IMR-90 (cell line): ENCODE results near the gene SFT2D3. TPM values are rescaled to one million over a fixed set of nuclear protein-coding genes. Genes with fewer than 3 reads are reported as not detected.

Source experiments
- ATAC-seq: fragments of 200-7000 bp; cut with Tn5 transposase; 2 replicates; pipeline ENCODE4 v1.9.1; 2020; ENCODE audit warnings: low read depth, mild to moderate bottlenecking, moderate library complexity
- BruUV-seq: library from RNA; stranded (reverse); fragments of 400-500 nt; replicated peaks from 2 replicates; lab custom pipeline; 2021; lab: Mats Ljungman, UMichigan
- CTCF ChIA-PET: fragments of 300-600 bp; formaldehyde crosslinking; extraction: SDS; loops from one replicate; lab custom pipeline; 2021; ENCODE audit warnings: antibody characterized with exemption; lab: Yijun Ruan, JAX
- POLR2A ChIA-PET: fragments of 300-600 bp; sonication (Branson Sonifier 250); formaldehyde crosslinking; loops from one replicate; lab custom pipeline; 2022; ENCODE audit warnings: antibody characterized with exemption; ENCODE audit not compliant: unreplicated experiment; lab: Charles Lee
- DNase-seq: peaks from one replicate; pipeline ENCODE4 v3.0.0; 2013
- H2AFZ ChIP-seq: replicated peaks from 2 replicates; pipeline ENCODE3; 2013; ENCODE audit warnings: low read length, mild to moderate bottlenecking; ENCODE audit not compliant: poor library complexity
- H2AK5ac ChIP-seq: 2 replicates; pipeline ENCODE4 v1.6.1; 2013; ENCODE audit warnings: low read depth, low read length, inconsistent platforms
- H2AK9ac ChIP-seq: replicated peaks from 2 replicates; pipeline ENCODE3; 2013; ENCODE audit warnings: mild to moderate bottlenecking, low read depth, low read length, moderate library complexity; ENCODE audit not compliant: poor library complexity
- H2BK120ac ChIP-seq: 2 replicates; pipeline ENCODE4 v1.6.1; 2013; ENCODE audit warnings: low read depth, low read length, inconsistent platforms
- H2BK15ac ChIP-seq: 3 replicates; pipeline ENCODE4 v1.6.1; 2013; ENCODE audit warnings: low read depth, low read length, inconsistent platforms
- H2BK20ac ChIP-seq: 2 replicates; pipeline ENCODE4 v1.6.1; 2013; ENCODE audit warnings: low read depth, mild to moderate bottlenecking, inconsistent platforms, low read length, moderate library complexity
- H2BK5ac ChIP-seq: 2 replicates; pipeline ENCODE4 v1.6.1; 2013; ENCODE audit warnings: mild to moderate bottlenecking, low read depth, low read length, inconsistent platforms; ENCODE audit not compliant: poor library complexity, severe bottlenecking
- H3K14ac ChIP-seq: replicated peaks from 2 replicates; pipeline ENCODE4 v1.6.1; 2013; ENCODE audit warnings: low read depth, low read length, inconsistent platforms
- H3K18ac ChIP-seq: 2 replicates; pipeline ENCODE4 v1.6.1; 2013; ENCODE audit warnings: low read depth, low read length, control low read depth
- H3K23ac ChIP-seq: 2 replicates; pipeline ENCODE4 v1.6.1; 2013; ENCODE audit warnings: low read depth, low read length, inconsistent platforms
- H3K27ac ChIP-seq: 2 replicates; pipeline ENCODE4 v1.5.1; 2013; ENCODE audit warnings: mild to moderate bottlenecking, control low read depth, low read length; ENCODE audit not compliant: insufficient read depth
- H3K27me3 ChIP-seq: 2 replicates; pipeline ENCODE4 v1.6.1; 2013; ENCODE audit warnings: low read length; ENCODE audit not compliant: control insufficient read depth, insufficient read depth
- H3K36me3 ChIP-seq: 2 replicates; pipeline ENCODE4 v1.6.1; 2013; ENCODE audit warnings: low read length, mixed read lengths; ENCODE audit not compliant: control insufficient read depth, insufficient read depth
- H3K4ac ChIP-seq: 2 replicates; pipeline ENCODE4 v1.6.1; 2013; ENCODE audit warnings: low read depth, low read length, inconsistent platforms
- H3K4me1 ChIP-seq: 2 replicates; pipeline ENCODE4 v1.6.1; 2013; ENCODE audit warnings: low read length, mixed read lengths; ENCODE audit not compliant: control insufficient read depth, insufficient read depth
- H3K4me2 ChIP-seq: 2 replicates; pipeline ENCODE4 v1.6.1; 2013; ENCODE audit warnings: low read depth, mild to moderate bottlenecking, control low read depth, low read length, moderate library complexity
- H3K4me3 ChIP-seq: 2 replicates; pipeline ENCODE4 v1.5.1; 2013; ENCODE audit warnings: low read depth, mild to moderate bottlenecking, control low read depth, low read length, moderate library complexity; ENCODE audit not compliant: insufficient read depth
- H3K56ac ChIP-seq: 2 replicates; pipeline ENCODE4 v1.6.1; 2013; ENCODE audit warnings: low read length, inconsistent platforms; ENCODE audit not compliant: insufficient read depth; ENCODE audit errors: extremely low read depth
- H3K79me1 ChIP-seq, 2 experiments: 2 replicates each; pipeline ENCODE4 v1.6.1; 2013; ENCODE audit warnings: low read length in 2 of 2, inconsistent platforms in 1 of 2, low read depth in 1 of 2
- H3K9ac ChIP-seq: 2 replicates; pipeline ENCODE4 v1.6.1; 2013; ENCODE audit warnings: low read depth, low read length, control low read depth
- H3K9me1 ChIP-seq: 2 replicates; pipeline ENCODE4 v1.6.1; 2013; ENCODE audit warnings: low read length, inconsistent platforms; ENCODE audit not compliant: insufficient read depth
- H3K9me3 ChIP-seq: 2 replicates; pipeline ENCODE4 v1.6.1; 2013; ENCODE audit warnings: low read length; ENCODE audit not compliant: control insufficient read depth, insufficient read depth
- H4K20me1 ChIP-seq: 2 replicates; pipeline ENCODE4 v1.6.1; 2013; ENCODE audit warnings: low read length, inconsistent platforms; ENCODE audit not compliant: insufficient read depth
- H4K5ac ChIP-seq: 2 replicates; pipeline ENCODE4 v1.6.1; 2013; ENCODE audit warnings: mild to moderate bottlenecking, low read depth, low read length, control low read depth
- H4K8ac ChIP-seq, 2 experiments: 2 replicates each; pipeline ENCODE4 v1.6.1; 2013; ENCODE audit warnings: low read depth in 2 of 2, low read length in 2 of 2, control low read depth in 1 of 2, inconsistent platforms in 1 of 2
- H4K91ac ChIP-seq: 2 replicates; pipeline ENCODE4 v1.6.1; 2013; ENCODE audit warnings: low read depth, low read length, inconsistent platforms; ENCODE audit not compliant: insufficient read depth
- MAZ ChIP-seq: IDR thresholded peaks from 2 replicates; pipeline ENCODE4 v1.6.1; 2012; ENCODE audit warnings: low read depth, mild to moderate bottlenecking, low read length, improper control_type of control experiment, moderate library complexity, borderline replicate concordance
- RCOR1 ChIP-seq: IDR thresholded peaks from 2 replicates; pipeline ENCODE4 v1.6.1; 2012; ENCODE audit warnings: mild to moderate bottlenecking, low read length, improper control_type of control experiment; ENCODE audit not compliant: insufficient replicate concordance
- WGBS, 2 experiments: methylation state at CpG; one replicate each; pipeline versions ENCODE4 v1.1.5 to v1.1.7; 2013; ENCODE audit warnings: missing lambda C conversion rate in 2 of 2; ENCODE audit not compliant: insufficient read length in 1 of 2; ENCODE audit errors: extremely low coverage in 2 of 2; 5-methylcytosine and 5-hydroxymethylcytosine counted together
- dilution Hi-C: fragments of 300-500 bp; cut with HindIII; formaldehyde crosslinking; loops from one replicate; pipeline ENCODE4 v1.14.3; 2018; ENCODE audit warnings: low sequenced_read_pairs; ENCODE audit not compliant: unreplicated experiment
- in situ Hi-C: fragments of 300-500 bp; cut with MboI; formaldehyde crosslinking; loops from 3 replicates; pipeline ENCODE4 v1.14.3; 2019; ENCODE audit warnings: low sequenced_read_pairs, inconsistent platforms, mixed read lengths
- intact Hi-C: fragments of 100-400 bp; cut with micrococcal nuclease; formaldehyde crosslinking; loops from 2 replicates; pipeline ENCODE4 v1.10.0; 2022
- polyA plus RNA-seq, 3 experiments: library from polyadenylated mRNA; depleted of rRNA; stranded (reverse); fragments of >200 nt; gene quantifications; 2 replicates each; pipeline ENCODE4 v1.2.3, GENCODE V29; 2012; ENCODE audit warnings: low replicate concordance in 1 of 3
- total RNA-seq: library from RNA; depleted of rRNA; stranded (reverse); fragments of >200 nt; gene quantifications from 2 replicates; pipeline ENCODE4 v1.2.3, GENCODE V29; 2012
- TF ChIP-seq, protein P1 (sequence below): fragments of 150-350 bp; IDR thresholded peaks from 2 replicates; pipeline ENCODE4 v1.6.1; 2017; ENCODE audit warnings: mild to moderate bottlenecking, antibody characterized with exemption, low read length, low read depth

SFT2D3 gene
- total and polyA plus RNA-seq, 2 of the 4 experiments (the other 2 are of a cell fraction) = 2.5 to 3.1 TPM

DNA sequence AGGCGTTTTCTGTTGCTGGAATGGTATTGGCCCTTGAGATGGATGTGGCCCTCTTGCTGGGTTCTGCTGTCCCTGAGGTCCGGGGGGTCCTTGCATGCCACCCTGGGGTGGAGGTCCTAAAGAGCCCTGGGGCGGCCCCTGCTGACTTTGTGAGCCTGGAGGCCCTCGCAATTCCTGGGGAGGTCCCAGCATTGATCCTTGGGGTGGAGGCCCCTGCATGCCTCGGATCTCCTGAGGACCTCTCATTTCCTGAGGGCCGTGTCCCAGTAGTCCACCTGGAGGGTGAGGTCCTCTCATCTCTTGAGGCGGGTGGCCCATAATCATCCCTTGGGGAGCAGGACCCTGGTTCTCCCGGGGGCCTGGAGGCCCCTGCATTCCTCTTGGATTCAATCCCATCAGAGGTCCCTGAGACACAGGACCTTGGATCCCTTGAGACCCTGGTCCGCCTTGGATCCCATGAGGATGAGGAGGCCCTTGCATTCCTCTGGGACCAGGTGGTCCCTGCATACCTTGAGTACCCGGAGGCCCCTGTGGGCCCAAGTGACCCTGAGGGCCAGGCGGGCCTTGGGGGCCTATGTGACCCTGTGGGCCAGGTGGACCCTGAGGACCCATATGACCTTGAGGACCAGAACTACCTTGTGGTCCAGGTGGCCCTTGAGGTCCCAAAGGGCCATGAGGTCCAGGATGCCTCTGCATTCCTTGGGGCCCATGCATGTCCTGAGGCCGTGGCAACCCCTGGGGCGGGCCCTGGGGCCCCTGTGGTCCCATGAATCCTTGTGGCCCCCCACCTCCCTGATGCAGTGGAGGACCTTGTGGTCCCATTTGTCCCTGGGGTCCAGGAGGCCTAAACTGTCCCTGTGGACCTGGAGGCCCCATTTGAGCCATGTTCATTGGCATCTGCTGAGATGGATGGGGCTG lies 18.3 kb downstream of the SFT2D3 start:
- peaks cover 1% of the 10 kb centered on the region; the same call in 1 of the 2 replicates for H3K4me1 ChIP-seq
- H3K56ac ChIP-seq = no peak overlapping the region
- no peak overlapping the region for H3K23ac ChIP-seq
- H3K27ac ChIP-seq = no peak overlapping the region
- no peak overlapping the region for H3K14ac ChIP-seq
- CTCF ChIA-PET = no interaction called here
- no peak overlapping the region for H4K5ac ChIP-seq
- no peak overlapping the region for H3K18ac ChIP-seq
- no peak overlapping the region for H2BK15ac ChIP-seq
- intact Hi-C loops (no loop called here), in situ Hi-C loops (no loop called here), dilution Hi-C loops (no loop called here)
- H3K79me1 ChIP-seq = peaks cover 0 to 9% of the 10 kb centered on the region in 2 experiments; a peak in 1 of 4 replicates
- no peak overlapping the region for H2AFZ ChIP-seq
- H2AK5ac ChIP-seq = no peak overlapping the region
- H2AK9ac ChIP-seq = no peak overlapping the region
- no peak overlapping the region for H3K4me2 ChIP-seq
- POLR2A ChIA-PET = no interaction called here
- no peak for ATAC-seq
- TF ChIP-seq, protein P1, sequence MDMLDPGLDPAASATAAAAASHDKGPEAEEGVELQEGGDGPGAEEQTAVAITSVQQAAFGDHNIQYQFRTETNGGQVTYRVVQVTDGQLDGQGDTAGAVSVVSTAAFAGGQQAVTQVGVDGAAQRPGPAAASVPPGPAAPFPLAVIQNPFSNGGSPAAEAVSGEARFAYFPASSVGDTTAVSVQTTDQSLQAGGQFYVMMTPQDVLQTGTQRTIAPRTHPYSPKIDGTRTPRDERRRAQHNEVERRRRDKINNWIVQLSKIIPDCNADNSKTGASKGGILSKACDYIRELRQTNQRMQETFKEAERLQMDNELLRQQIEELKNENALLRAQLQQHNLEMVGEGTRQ = no peak
- TF ChIP-seq MAZ = no peak
- TF ChIP-seq RCOR1 = no peak
- no peaks in the 10 kb centered on the region for H3K9me3 ChIP-seq
- no peak overlapping the region for H4K91ac ChIP-seq
- peaks cover 33% of the 10 kb centered on the region for H3K36me3 ChIP-seq
- no peak overlapping the region for H2BK120ac ChIP-seq
- H3K9me1 ChIP-seq = peaks cover 8% of the 10 kb centered on the region
- no peak overlapping the region for H3K4me3 ChIP-seq
- no peak for DNase-seq
- H2BK5ac ChIP-seq = no peak overlapping the region
- WGBS, 2 experiments = 97% methylated on average over 5 of the region's 13 CpGs; no CpG with 5 or more reads in 1 of the 2 experiments
- no peak overlapping the region for H2BK20ac ChIP-seq
- no peak overlapping the region for H4K8ac ChIP-seq
- no TSS peak for BruUV-seq
- no peak overlapping the region for H3K9ac ChIP-seq
- no peak overlapping the region for H3K4ac ChIP-seq
- no peaks in the 10 kb centered on the region for H4K20me1 ChIP-seq
- no peaks in the 10 kb centered on the region for H3K27me3 ChIP-seq
